H1 (cell line): ENCODE measurements around the gene CPA1.

Experiments used
- CEBPB ChIP-seq: IDR thresholded peaks from 2 replicates; pipeline ENCODE4 v1.6.1; 2012; ENCODE audit warnings: low read depth, low read length
- EP300 ChIP-seq, 2 experiments: IDR thresholded peaks; 1 replicate in 1 of 2; 2 replicates in 1 of 2; pipeline ENCODE4 v1.6.1; 2011 to 2012; ENCODE audit warnings: low read depth in 2 of 2, low read length in 2 of 2, mild to moderate bottlenecking in 2 of 2, borderline replicate concordance in 1 of 2, inconsistent platforms in 1 of 2, moderate library complexity in 1 of 2
- EZH2 ChIP-seq: fragments of 200-600 bp; sonication (generic); IDR thresholded peaks from 2 replicates; pipeline ENCODE4 v1.7.1; 2012; ENCODE audit warnings: low read depth, mild to moderate bottlenecking, moderate library complexity, low read length, inconsistent platforms; ENCODE audit not compliant: severe bottlenecking
- GTF2F1 ChIP-seq: IDR thresholded peaks from 2 replicates; pipeline ENCODE4 v1.6.1; 2012; ENCODE audit warnings: low read depth, low read length, improper control_type of control experiment, borderline replicate concordance
- POLR2A ChIP-seq, 2 experiments: IDR thresholded peaks; 1 replicate in 1 of 2; 2 replicates in 1 of 2; pipeline ENCODE4 v1.6.1; 2011; ENCODE audit warnings: low read depth in 2 of 2, low read length in 2 of 2, mild to moderate bottlenecking in 2 of 2; ENCODE audit errors: control extremely low read depth in 1 of 2
- POLR2AphosphoS5 ChIP-seq: IDR thresholded peaks from 2 replicates; pipeline ENCODE4 v1.6.1; 2011; ENCODE audit warnings: low read depth, low read length
- RAD21 ChIP-seq, 2 experiments: IDR thresholded peaks in 1 of 2; conservative IDR thresholded peaks in 1 of 2; 2 replicates each; pipeline ENCODE4 v1.6.1; 2011; ENCODE audit warnings: low read depth in 2 of 2, low read length in 2 of 2, improper control_type of control experiment in 1 of 2, inconsistent platforms in 1 of 2, mild to moderate bottlenecking in 1 of 2, moderate library complexity in 1 of 2
- RNF2 ChIP-seq: fragments of 200-900, 300-1000 bp; sonication (generic); IDR thresholded peaks from 2 replicates; pipeline ENCODE4 v1.7.1; 2016; ENCODE audit warnings: borderline replicate concordance, low read depth, mild to moderate bottlenecking, antibody characterized with exemption, low read length; ENCODE audit not compliant: poor library complexity, severe bottlenecking; ENCODE audit errors: missing control alignments
- SP4 ChIP-seq: IDR thresholded peaks from 2 replicates; pipeline ENCODE4 v1.6.1; 2012; ENCODE audit warnings: low read length, inconsistent platforms
- TBP ChIP-seq: IDR thresholded peaks from 2 replicates; pipeline ENCODE4 v1.6.1; 2011; ENCODE audit warnings: low read depth, low read length, improper control_type of control experiment
- YY1 ChIP-seq: IDR thresholded peaks from 2 replicates; pipeline ENCODE4 v1.6.1; 2011; ENCODE audit warnings: low read depth, mild to moderate bottlenecking, low read length
- TF ChIP-seq, protein P1 (sequence below), 3 experiments: IDR thresholded peaks; 1 replicate in 2 of 3; 2 replicates in 1 of 3; pipeline versions ENCODE4 v1.5.1 to v1.6.1; 2011; ENCODE audit warnings: low read length in 3 of 3, mild to moderate bottlenecking in 3 of 3, inconsistent platforms in 2 of 3, low read depth in 1 of 3, moderate library complexity in 1 of 3; ENCODE audit not compliant: insufficient read depth in 1 of 3; ENCODE audit errors: control extremely low read depth in 1 of 3
- TF ChIP-seq, protein P2 (sequence below): IDR thresholded peaks from 2 replicates; pipeline ENCODE4 v1.6.1; 2012; ENCODE audit warnings: inconsistent platforms

DNA sequence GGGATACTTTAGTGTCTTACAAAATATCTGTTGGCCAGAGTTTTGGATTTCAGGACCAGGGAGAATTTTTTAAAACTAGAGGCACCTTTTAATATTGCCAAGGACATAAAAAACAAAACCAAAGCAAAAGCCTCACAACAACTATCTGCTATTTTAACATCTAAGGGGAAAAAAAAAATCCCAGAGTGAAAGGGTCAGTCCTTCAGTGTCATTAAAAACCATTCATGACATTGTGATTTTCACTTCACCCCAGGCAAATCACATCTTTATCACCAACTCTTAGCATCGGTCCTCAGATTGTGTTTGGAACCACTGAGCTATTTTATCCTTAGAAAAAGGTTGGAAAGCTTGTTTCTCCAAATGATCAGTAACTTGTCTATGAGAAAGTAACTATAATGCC, 49.8 kb downstream of the CPA1 start:
- TF ChIP-seq, protein P1, sequence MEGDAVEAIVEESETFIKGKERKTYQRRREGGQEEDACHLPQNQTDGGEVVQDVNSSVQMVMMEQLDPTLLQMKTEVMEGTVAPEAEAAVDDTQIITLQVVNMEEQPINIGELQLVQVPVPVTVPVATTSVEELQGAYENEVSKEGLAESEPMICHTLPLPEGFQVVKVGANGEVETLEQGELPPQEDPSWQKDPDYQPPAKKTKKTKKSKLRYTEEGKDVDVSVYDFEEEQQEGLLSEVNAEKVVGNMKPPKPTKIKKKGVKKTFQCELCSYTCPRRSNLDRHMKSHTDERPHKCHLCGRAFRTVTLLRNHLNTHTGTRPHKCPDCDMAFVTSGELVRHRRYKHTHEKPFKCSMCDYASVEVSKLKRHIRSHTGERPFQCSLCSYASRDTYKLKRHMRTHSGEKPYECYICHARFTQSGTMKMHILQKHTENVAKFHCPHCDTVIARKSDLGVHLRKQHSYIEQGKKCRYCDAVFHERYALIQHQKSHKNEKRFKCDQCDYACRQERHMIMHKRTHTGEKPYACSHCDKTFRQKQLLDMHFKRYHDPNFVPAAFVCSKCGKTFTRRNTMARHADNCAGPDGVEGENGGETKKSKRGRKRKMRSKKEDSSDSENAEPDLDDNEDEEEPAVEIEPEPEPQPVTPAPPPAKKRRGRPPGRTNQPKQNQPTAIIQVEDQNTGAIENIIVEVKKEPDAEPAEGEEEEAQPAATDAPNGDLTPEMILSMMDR (IDR thresholded peaks at IDR 0.05; ENCODE audit: control extremely low read depth in 1 of 3, insufficient read depth in 1 of 3, low read depth in 1 of 3, low read length in 3 of 3) = no peak
- TF ChIP-seq RAD21 (IDR thresholded peaks at IDR 0.05 in 1 of 2, conservative IDR thresholded peaks at IDR 0.05 in 1 of 2; ENCODE audit: low read depth in 2 of 2, low read length in 2 of 2) (no peak), RNF2 (no peak), POLR2A (IDR thresholded peaks at IDR 0.05; ENCODE audit: control extremely low read depth in 1 of 2, low read depth in 2 of 2, low read length in 2 of 2) (no peak), POLR2AphosphoS5 (no peak), YY1 (no peak), CEBPB (no peak), SP4 (no peak), TBP (no peak), EZH2 (no peak), GTF2F1 (no peak), EP300 (IDR thresholded peaks at IDR 0.05; ENCODE audit: borderline replicate concordance in 1 of 2, low read depth in 2 of 2, low read length in 2 of 2) (no peak)
- TF ChIP-seq, protein P2, sequence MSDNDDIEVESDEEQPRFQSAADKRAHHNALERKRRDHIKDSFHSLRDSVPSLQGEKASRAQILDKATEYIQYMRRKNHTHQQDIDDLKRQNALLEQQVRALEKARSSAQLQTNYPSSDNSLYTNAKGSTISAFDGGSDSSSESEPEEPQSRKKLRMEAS = no peak
